GM12891 (cell line): ENCODE data around the gene PDZRN3.

Source experiments
- PAX5 ChIP-seq: IDR thresholded peaks from 2 replicates; pipeline ENCODE4 v1.6.1; 2011; ENCODE audit warnings: low read length, moderate library complexity, mild to moderate bottlenecking; ENCODE audit not compliant: insufficient read depth, severe bottlenecking
- POLR2A ChIP-seq: IDR thresholded peaks from 2 replicates; pipeline ENCODE4 v1.6.1; 2011; ENCODE audit warnings: low read depth, low read length, control low read depth
- POLR2AphosphoS5 ChIP-seq: IDR thresholded peaks from 2 replicates; pipeline ENCODE4 v1.6.1; 2011; ENCODE audit warnings: low read depth, low read length, control low read depth
- POU2F2 ChIP-seq: IDR thresholded peaks from 2 replicates; pipeline ENCODE4 v1.6.1; 2011; ENCODE audit warnings: low read depth, mild to moderate bottlenecking, control low read depth, low read length, moderate library complexity
- SPI1 ChIP-seq: IDR thresholded peaks from 2 replicates; pipeline ENCODE4 v1.6.1; 2011; ENCODE audit warnings: low read depth, low read length, control low read depth
- TAF1 ChIP-seq: IDR thresholded peaks from 2 replicates; pipeline ENCODE4 v1.6.1; 2011; ENCODE audit warnings: low read depth, low read length, control low read depth

GRCh38 chr3:73661265-73661664 is 36.5 kb upstream of the PDZRN3 start:
- TF ChIP-seq POLR2A (no peak), TAF1 (no peak), POLR2AphosphoS5 (no peak), POU2F2 (no peak), SPI1 (no peak), PAX5 (no peak)
